ENCODE data around the gene RUBCN.

Gene RUBCN

GRCh38 chr3:197680955-197681521, 55.7 kb downstream of the RUBCN start:
- no peak overlapping the region for H3K4me3 ChIP-seq (IDR thresholded peaks at IDR 0.05; ENCODE audit: insufficient read depth, low read depth, low read length)
- H3K27me3 ChIP-seq (ENCODE audit: insufficient read depth, low read depth), result no peaks in the 10 kb centered on the region

GRCh38 chr3:197675951-197676350, 60.8 kb downstream of the RUBCN start:
- TF ChIP-seq, protein P1, sequence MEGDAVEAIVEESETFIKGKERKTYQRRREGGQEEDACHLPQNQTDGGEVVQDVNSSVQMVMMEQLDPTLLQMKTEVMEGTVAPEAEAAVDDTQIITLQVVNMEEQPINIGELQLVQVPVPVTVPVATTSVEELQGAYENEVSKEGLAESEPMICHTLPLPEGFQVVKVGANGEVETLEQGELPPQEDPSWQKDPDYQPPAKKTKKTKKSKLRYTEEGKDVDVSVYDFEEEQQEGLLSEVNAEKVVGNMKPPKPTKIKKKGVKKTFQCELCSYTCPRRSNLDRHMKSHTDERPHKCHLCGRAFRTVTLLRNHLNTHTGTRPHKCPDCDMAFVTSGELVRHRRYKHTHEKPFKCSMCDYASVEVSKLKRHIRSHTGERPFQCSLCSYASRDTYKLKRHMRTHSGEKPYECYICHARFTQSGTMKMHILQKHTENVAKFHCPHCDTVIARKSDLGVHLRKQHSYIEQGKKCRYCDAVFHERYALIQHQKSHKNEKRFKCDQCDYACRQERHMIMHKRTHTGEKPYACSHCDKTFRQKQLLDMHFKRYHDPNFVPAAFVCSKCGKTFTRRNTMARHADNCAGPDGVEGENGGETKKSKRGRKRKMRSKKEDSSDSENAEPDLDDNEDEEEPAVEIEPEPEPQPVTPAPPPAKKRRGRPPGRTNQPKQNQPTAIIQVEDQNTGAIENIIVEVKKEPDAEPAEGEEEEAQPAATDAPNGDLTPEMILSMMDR (conservative IDR thresholded peaks at IDR 0.05; ENCODE audit: low read depth, low read length), result no peak
- Histone ChIP-seq H3K79me2 (ENCODE audit: insufficient read depth, low read depth) (no peaks in the 10 kb centered on the region), H3K4me1 (ENCODE audit: low read depth, poor library complexity, severe bottlenecking) (no peaks in the 10 kb centered on the region), H3K27ac (no peak overlapping the region), H3K4me2 (no peak overlapping the region), H3K36me3 (ENCODE audit: insufficient read depth) (no peaks in the 10 kb centered on the region), H3K9ac (no peak overlapping the region), H3K4me3 (IDR thresholded peaks at IDR 0.05; ENCODE audit: insufficient read depth, low read depth, low read length) (no peak overlapping the region), H4K20me1 (ENCODE audit: insufficient read depth) (no peaks in the 10 kb centered on the region), H3K27me3 (ENCODE audit: insufficient read depth, low read depth) (no peaks in the 10 kb centered on the region), H2AFZ (ENCODE audit: low read depth) (no peak overlapping the region)

More at GRCh38 chr3:197680955-197681521, 55.7 kb downstream of the RUBCN start:
- Histone ChIP-seq H4K20me1 (ENCODE audit: insufficient read depth) (no peaks in the 10 kb centered on the region), H3K4me2 (no peak overlapping the region), H3K27ac (no peak overlapping the region), H3K36me3 (ENCODE audit: insufficient read depth) (no peaks in the 10 kb centered on the region; the same call in 1 of the 2 replicates), H3K4me1 (ENCODE audit: low read depth, poor library complexity, severe bottlenecking) (no peaks in the 10 kb centered on the region), H3K79me2 (ENCODE audit: insufficient read depth, low read depth) (no peaks in the 10 kb centered on the region), H2AFZ (ENCODE audit: low read depth) (no peak overlapping the region), H3K9ac (no peak overlapping the region)
- TF ChIP-seq, protein P1 (conservative IDR thresholded peaks at IDR 0.05; ENCODE audit: low read depth, low read length), result no peak

- no peak overlapping the region for H2AFZ ChIP-seq (ENCODE audit: low read depth)
- no peaks in the 10 kb centered on the region for H3K27me3 ChIP-seq (ENCODE audit: insufficient read depth, low read depth)
- TF ChIP-seq, protein P1 (conservative IDR thresholded peaks at IDR 0.05; ENCODE audit: low read depth, low read length), result no peak
- no peak overlapping the region for H3K4me3 ChIP-seq (IDR thresholded peaks at IDR 0.05; ENCODE audit: insufficient read depth, low read depth, low read length)
- no peaks in the 10 kb centered on the region for H3K79me2 ChIP-seq (ENCODE audit: insufficient read depth, low read depth)
- H4K20me1 ChIP-seq (ENCODE audit: insufficient read depth), result no peaks in the 10 kb centered on the region
- H3K4me2 ChIP-seq, result no peak overlapping the region
- H3K36me3 ChIP-seq (ENCODE audit: insufficient read depth), result no peaks in the 10 kb centered on the region
- H3K9ac ChIP-seq, result no peak overlapping the region
- no peaks in the 10 kb centered on the region for H3K4me1 ChIP-seq (ENCODE audit: low read depth, poor library complexity, severe bottlenecking)
- no peak overlapping the region for H3K27ac ChIP-seq
Measured at GRCh38 chr3:197675563-197675860, 61.2 kb downstream of the RUBCN start.

DNA sequence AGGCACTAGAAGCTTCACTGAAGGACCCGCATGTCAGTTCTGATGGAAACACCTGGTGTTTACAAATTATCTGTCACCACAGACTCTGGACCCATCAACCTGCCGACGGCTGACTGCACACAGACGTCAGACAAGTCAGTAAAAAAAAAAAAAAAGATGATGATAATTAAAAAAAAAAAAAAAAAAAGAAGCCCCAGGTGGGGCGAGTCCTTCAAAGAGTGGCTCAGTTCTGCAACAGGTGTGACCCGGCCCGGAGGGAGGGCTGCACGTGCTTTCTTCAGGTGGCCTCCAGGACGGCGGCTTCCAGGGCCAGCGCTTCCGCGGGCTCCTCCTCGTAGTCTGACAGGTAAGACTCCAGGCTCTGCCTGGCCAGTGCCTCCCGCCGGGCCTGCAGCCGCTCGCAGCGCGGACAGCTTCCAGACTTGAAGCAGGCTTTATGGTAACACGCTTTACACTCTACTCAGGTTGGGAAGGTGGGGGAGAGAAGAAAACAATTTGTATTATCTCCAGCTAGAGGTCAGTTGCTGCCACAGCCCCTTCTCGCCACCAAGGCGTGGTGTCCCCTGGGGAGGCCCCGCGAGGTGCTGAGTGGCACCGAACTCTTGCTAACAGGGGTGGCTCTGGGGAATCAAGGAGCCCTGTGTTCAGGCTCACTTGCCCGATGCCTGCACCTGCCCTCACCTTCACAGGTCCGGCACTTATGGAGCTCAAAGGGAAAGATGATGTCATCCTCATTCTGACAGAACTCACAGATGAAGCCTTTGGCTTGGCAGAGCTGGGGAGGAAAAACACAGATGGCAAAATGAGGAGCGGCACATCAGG, 61.8 kb downstream of the RUBCN start:
- Histone ChIP-seq H3K79me2 (ENCODE audit: insufficient read depth, low read depth) (no peaks in the 10 kb centered on the region), H3K4me2 (no peak overlapping the region), H3K36me3 (ENCODE audit: insufficient read depth) (no peaks in the 10 kb centered on the region), H3K4me1 (ENCODE audit: low read depth, poor library complexity, severe bottlenecking) (no peaks in the 10 kb centered on the region), H2AFZ (ENCODE audit: low read depth) (no peak overlapping the region), H3K4me3 (IDR thresholded peaks at IDR 0.05; ENCODE audit: insufficient read depth, low read depth, low read length) (no peak overlapping the region), H3K27me3 (ENCODE audit: insufficient read depth, low read depth) (no peaks in the 10 kb centered on the region), H3K9ac (no peak overlapping the region), H3K27ac (no peak overlapping the region), H4K20me1 (ENCODE audit: insufficient read depth) (no peaks in the 10 kb centered on the region)
- TF ChIP-seq, protein P1 (conservative IDR thresholded peaks at IDR 0.05; ENCODE audit: low read depth, low read length), result no peak

Data from KMS-11 (cell line).